GM12872 (cell line): ENCODE results near the gene CABLES2.

Source experiments
- TF ChIP-seq, protein P1 (sequence below): IDR thresholded peaks from 3 replicates; pipeline ENCODE4 v1.5.1; 2011; ENCODE audit warnings: low read depth, mild to moderate bottlenecking, low read length, moderate library complexity; ENCODE audit not compliant: insufficient read depth

Gene CABLES2

DNA sequence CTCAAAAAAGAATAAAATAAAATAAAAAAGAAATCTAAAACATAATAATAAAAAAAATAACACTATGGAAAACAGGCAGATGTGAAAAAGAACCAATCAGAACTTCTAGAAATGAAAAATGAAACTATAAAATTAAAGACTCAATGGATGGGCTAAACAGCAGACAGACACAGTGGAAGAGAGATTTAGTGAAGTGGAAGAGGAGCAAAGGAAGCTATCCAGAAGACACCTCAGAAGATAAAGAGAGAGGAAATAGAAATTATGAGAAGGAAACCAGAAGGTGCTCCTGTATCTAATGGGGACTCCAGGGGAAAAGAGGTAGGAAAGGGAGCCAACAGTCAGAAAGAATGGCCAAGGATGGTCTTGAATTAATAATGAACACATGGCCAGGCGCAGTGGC, 58.5 kb downstream of the CABLES2 start:
- TF ChIP-seq, protein P1, sequence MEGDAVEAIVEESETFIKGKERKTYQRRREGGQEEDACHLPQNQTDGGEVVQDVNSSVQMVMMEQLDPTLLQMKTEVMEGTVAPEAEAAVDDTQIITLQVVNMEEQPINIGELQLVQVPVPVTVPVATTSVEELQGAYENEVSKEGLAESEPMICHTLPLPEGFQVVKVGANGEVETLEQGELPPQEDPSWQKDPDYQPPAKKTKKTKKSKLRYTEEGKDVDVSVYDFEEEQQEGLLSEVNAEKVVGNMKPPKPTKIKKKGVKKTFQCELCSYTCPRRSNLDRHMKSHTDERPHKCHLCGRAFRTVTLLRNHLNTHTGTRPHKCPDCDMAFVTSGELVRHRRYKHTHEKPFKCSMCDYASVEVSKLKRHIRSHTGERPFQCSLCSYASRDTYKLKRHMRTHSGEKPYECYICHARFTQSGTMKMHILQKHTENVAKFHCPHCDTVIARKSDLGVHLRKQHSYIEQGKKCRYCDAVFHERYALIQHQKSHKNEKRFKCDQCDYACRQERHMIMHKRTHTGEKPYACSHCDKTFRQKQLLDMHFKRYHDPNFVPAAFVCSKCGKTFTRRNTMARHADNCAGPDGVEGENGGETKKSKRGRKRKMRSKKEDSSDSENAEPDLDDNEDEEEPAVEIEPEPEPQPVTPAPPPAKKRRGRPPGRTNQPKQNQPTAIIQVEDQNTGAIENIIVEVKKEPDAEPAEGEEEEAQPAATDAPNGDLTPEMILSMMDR, result no peak

DNA sequence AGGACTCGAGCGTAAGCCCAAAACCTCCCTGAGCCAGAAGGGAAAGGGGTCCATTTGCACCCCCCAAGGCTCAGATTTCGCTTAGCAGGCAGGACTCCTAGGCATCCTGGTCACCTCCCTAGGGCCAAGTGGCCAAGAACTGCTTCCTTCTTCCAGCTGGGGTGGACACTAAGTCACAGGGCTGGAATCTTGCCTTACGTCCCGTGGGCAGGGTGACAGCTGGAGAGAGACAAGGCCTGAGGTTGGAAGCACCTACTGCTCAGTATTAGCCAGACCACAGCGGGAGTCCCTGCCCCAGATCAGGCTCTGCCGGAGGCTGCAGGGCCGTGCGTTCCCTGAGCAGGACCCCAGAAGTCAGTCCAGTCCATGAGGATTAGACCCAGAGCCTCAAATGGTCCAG, 59.6 kb downstream of the CABLES2 start:
- TF ChIP-seq, protein P1, result no peak

DNA sequence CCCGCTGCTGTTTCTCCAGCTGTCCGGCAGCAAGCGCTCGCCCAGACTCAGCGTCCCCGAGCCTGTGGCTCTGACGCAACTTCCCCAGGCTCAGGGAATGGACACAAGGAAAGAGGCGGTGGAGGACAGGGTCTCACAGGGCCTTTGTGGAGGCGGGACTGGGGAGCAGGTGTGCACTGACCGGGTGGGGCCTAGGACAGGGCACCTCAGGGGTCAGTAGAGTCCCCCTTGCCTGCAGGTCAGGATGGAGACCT, 60.0 kb downstream of the CABLES2 start:
- TF ChIP-seq, protein P1, result no peak

DNA sequence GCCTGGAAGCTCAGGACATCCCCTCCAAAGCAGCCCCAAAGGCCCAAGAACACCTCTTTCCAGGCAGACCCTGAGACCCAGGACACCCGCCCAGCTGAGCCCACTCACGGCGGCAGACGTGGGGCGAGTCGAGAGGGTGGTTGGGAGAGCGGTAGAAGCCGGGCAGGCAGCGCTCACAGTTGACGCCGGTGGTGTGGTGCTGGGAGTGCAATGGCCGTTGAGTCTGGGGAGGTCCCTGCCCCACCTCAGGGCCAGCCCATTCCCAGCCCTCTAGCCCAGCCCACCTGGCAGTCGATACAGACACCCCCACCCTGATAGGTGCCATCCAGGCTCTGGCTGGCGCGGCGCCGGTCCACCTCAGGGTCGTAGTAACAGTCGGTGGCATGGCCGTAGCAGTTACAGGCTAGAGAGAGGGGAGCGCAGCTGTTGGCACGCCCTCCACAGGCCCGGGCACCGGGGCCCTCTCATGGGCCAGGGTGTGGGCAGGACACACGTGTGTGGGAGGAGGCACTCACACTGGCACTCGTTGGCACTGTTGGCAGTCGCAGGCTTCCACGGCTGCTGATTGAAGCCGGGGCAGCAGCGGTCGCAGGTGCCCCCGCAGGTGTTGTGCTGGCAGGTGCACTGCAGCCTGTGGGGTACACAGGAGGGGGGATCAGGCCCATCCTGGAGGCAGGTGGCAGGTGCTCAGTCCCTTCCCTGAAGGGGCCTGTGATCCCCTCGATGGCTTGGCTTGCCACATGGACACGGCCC, 60.5 kb downstream of the CABLES2 start:
- TF ChIP-seq, protein P1, result no peak

DNA sequence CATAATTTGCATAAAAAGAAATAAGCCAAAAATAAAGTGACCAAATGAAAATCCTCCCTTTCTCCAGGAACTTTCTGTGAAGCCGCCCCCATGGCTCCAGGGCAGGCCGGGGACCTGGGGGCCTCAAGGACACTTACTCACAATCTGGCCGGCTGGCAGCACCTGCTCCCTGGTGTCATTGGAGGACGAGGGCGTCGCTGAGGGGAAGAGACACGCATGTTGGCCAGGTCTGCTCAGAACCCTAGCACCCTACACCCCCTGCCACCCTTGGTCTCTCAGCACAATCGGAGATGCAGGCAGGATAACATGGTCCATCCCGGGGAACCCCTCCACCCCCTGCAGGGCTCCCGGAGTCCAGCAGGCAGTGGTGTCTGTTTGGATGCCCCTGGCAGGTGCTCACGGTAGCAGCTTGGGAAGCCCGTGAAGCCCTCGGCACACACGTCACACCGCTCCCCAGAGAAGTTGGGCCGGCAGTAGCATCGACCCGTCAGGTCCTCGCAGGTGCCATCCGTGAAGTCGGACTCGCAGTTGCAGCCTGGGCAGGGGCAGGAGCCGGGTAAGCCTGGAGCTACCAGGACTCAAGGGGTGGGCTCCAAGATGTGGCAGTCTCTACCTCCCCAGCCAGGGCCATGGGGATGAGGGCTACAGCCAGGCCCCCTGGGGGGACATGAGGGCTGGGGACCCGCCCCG, 61.3 kb downstream of the CABLES2 start:
- TF ChIP-seq, protein P1, result 0 out of 3 replicates have a peak, but pooled peaks have one; percentile 7

DNA sequence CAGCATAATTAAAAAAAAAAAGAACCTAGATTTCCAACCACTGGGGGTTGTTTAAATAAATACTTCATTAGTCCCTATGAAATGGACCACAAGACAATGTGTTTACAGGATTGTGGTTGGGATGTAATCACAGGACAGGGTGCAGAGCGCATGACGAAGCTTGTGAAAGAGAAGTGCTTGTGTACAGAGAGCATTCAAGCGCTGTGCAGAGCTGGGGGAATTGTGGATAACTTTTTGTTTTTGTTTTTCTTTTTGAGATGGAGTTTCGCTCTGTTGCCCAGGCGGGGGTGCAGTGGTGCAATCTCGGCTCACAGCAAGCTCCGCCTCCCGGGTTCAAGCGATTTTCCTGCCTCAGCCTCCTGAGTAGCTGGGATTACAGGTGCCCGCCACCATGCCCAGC, 62.3 kb downstream of the CABLES2 start:
- TF ChIP-seq, protein P1, result no peak

DNA sequence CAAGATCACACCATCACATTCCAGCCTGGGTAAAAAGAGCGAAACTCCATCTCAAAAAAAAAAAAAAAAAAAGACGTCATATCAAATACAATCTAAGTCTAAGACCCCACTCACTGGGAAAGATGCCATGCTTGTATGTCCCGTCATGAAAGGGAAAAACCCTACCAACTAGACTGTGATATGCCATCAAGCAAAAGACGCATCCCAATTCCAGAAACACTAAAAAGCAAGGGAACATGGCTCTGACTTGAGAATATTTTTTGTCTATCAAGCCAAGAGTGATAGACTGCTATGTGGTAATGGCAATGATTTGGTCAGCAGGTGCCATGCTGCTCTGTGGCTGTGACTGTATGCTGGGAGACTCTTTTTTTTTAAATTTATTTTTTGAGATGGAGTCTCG, 63.0 kb downstream of the CABLES2 start:
- TF ChIP-seq, protein P1, result no peak
